Neural progenitor cell (in vitro differentiated cells): ENCODE results near the gene MAD1L1.

ENCODE experiments used
- EZH2 ChIP-seq: fragments of 200-600 bp; sonication (generic); IDR thresholded peaks from 2 replicates; pipeline ENCODE4 v1.6.1; 2017; ENCODE audit warnings: antibody characterized with exemption, mild to moderate bottlenecking, moderate library complexity
- EZH2phosphoT487 ChIP-seq: fragments of 200-600 bp; sonication (generic); IDR thresholded peaks from 2 replicates; pipeline ENCODE4 v1.6.1; 2017; ENCODE audit warnings: antibody characterized with exemption
- TF ChIP-seq, protein P1 (sequence below): fragments of 200-600 bp; sonication (generic); IDR thresholded peaks from 2 replicates; pipeline ENCODE4 v1.5.1; 2017; ENCODE audit warnings: antibody characterized with exemption, mild to moderate bottlenecking

DNA sequence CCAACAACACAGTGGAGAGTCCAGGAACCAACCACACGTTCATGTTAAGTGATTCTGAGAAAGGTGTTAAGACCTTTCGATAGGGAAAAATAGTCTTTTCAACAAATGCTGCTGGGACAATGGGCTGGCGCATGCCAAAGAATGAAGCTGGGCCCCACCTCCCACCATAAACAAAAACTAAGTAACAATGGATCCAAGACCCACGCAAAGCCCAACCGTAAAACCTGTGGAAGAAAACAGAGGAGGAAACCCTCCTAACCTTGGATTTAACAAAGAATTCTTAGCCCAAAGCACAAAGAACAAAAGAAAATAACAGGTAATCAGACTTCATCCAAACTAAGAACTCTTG, 289.8 kb downstream of the MAD1L1 start:
- TF ChIP-seq, protein P1, sequence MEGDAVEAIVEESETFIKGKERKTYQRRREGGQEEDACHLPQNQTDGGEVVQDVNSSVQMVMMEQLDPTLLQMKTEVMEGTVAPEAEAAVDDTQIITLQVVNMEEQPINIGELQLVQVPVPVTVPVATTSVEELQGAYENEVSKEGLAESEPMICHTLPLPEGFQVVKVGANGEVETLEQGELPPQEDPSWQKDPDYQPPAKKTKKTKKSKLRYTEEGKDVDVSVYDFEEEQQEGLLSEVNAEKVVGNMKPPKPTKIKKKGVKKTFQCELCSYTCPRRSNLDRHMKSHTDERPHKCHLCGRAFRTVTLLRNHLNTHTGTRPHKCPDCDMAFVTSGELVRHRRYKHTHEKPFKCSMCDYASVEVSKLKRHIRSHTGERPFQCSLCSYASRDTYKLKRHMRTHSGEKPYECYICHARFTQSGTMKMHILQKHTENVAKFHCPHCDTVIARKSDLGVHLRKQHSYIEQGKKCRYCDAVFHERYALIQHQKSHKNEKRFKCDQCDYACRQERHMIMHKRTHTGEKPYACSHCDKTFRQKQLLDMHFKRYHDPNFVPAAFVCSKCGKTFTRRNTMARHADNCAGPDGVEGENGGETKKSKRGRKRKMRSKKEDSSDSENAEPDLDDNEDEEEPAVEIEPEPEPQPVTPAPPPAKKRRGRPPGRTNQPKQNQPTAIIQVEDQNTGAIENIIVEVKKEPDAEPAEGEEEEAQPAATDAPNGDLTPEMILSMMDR, result no peak
- no peak for TF ChIP-seq EZH2
- TF ChIP-seq EZH2phosphoT487, result no peak
